CD4-positive, CD25-positive, alpha-beta regulatory T cell (primary cell): ENCODE measurements around the gene GID8. TPM values are rescaled to one million over a fixed set of nuclear protein-coding genes. Genes with fewer than 3 reads are reported as not detected.

ENCODE experiments used
- ATAC-seq, 2 donors: fragments of 150-1000 bp; cut with Tn5 transposase; one replicate each; pipeline ENCODE4 v1.10.0; 2021; ENCODE audit warnings: low read depth in 2 of 2, moderate number of reproducible peaks in 2 of 2, moderate library complexity in 1 of 2
- DNase-seq, 3 donors: peaks; one replicate each; pipeline versions ENCODE4 v3.0.0 to v3.0.0-alpha.2; 2012 to 2022; ENCODE audit warnings: mixed read lengths in 1 of 3
- H3K27ac ChIP-seq: one replicate; pipeline ENCODE4 v1.7.0; 2013; ENCODE audit warnings: mild to moderate bottlenecking, low read length; ENCODE audit not compliant: insufficient read depth, poor library complexity, severe bottlenecking
- H3K27me3 ChIP-seq: one replicate; pipeline ENCODE4 v1.7.0; 2013; ENCODE audit warnings: low read length; ENCODE audit not compliant: control insufficient read depth, insufficient read depth
- H3K36me3 ChIP-seq: one replicate; pipeline ENCODE4 v1.7.0; 2013; ENCODE audit warnings: mild to moderate bottlenecking, low read length, moderate library complexity; ENCODE audit not compliant: control insufficient read depth, insufficient read depth
- H3K4me1 ChIP-seq: 2 replicates; pipeline ENCODE4 v1.7.0; 2013; ENCODE audit warnings: mild to moderate bottlenecking, low read length; ENCODE audit not compliant: insufficient read depth, control insufficient read depth, poor library complexity, severe bottlenecking
- H3K4me3 ChIP-seq: one replicate; pipeline ENCODE4 v1.7.0; 2013; ENCODE audit warnings: low read depth, mild to moderate bottlenecking, low read length, moderate library complexity
- H3K9me3 ChIP-seq, 2 experiments: 1 replicate in 1 of 2; 2 replicates in 1 of 2; pipeline ENCODE4 v1.7.0; 2013; ENCODE audit warnings: low read length in 2 of 2, mild to moderate bottlenecking in 1 of 2, moderate library complexity in 1 of 2; ENCODE audit not compliant: control insufficient read depth in 2 of 2
- H3K27ac Mint-ChIP-seq, 3 donors: one replicate each; pipeline ENCODE4 v1.8.0; 2020 to 2022; ENCODE audit warnings: mild to moderate bottlenecking in 3 of 3, mixed read lengths in 3 of 3, moderate library complexity in 2 of 3
- H3K27me3 Mint-ChIP-seq: one replicate; pipeline ENCODE4 v1.8.0; 2022; ENCODE audit warnings: mild to moderate bottlenecking, mixed read lengths
- H3K36me3 Mint-ChIP-seq: one replicate; pipeline ENCODE4 v1.8.0; 2020; ENCODE audit warnings: mixed read lengths
- H3K4me1 Mint-ChIP-seq, 4 donors: one replicate each; pipeline ENCODE4 v1.8.0; 2020 to 2022; ENCODE audit warnings: mixed read lengths in 4 of 4, mild to moderate bottlenecking in 1 of 4
- H3K4me3 Mint-ChIP-seq, 4 donors: one replicate each; pipeline ENCODE4 v1.8.0; 2020 to 2022; ENCODE audit warnings: mild to moderate bottlenecking in 4 of 4, mixed read lengths in 4 of 4, moderate library complexity in 3 of 4
- H3K9me3 Mint-ChIP-seq, 7 donors: one replicate each; pipeline ENCODE4 v1.8.0; 2020 to 2022; ENCODE audit warnings: mixed read lengths in 7 of 7, mild to moderate bottlenecking in 3 of 7, moderate library complexity in 2 of 7
- polyA plus RNA-seq, 4 donors: library from polyadenylated mRNA; unstranded; fragments of 300-500 nt; fragmentation: Illumina TruSeq; gene quantifications; one replicate each; pipeline ENCODE4 v1.2.3, GENCODE V29; 2021
- total RNA-seq: library from RNA; stranded (reverse); gene quantifications from one replicate; pipeline ENCODE4 v1.2.3, GENCODE V29; 2022

Gene GID8
- total and polyA plus RNA-seq, 5 donors from 2014 or later, result 15.5 to 31.9 (median 17.8) TPM

DNA sequence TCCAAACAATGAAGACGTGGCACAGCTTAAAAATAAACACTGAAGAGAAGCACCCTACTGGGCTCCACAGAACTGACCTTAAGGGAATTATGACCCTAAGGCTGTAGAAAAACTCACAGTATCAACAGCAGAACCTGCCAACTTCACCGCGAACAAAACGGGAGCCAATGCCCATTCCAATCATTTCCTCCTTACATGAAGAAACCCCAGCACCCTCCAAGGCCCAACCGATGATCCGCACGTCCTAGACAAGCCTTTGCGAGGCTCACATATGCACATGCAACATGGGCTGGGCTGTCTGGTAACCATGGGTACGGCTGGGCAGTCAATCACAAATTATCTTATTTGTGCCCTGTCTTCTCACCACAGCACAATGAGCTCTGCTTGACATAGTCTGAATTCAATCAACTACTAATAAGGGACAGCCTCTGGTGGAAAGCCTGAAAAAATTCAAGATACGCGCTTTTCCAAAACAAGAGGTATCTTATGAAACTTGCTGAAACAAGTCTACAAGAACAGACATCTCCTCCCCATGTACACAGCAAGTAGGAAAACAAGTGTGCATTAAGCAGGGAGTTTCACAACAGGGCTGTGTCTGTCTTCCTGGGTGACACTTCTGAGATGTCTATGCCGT, 13.4 kb upstream of the GID8 start:
- Mint-ChIP-seq H3K4me3 (peak overlapping the region; percentile 90 to 97 (median 94)), H3K27me3 (no peaks in the 10 kb centered on the region), H3K27ac (peak overlapping the region; percentile 85 to 96 (median 90)), H3K9me3 (no peaks in the 10 kb centered on the region), H3K4me1 (peaks cover 32 to 80% (median 57%) of the 10 kb centered on the region in 4 donors), H3K36me3 (no peaks in the 10 kb centered on the region)
- no peak for ATAC-seq
- H3K4me1 ChIP-seq, result peaks cover 85% of the 10 kb centered on the region
- no peaks in the 10 kb centered on the region for H3K36me3 ChIP-seq
- DNase-seq, result peak in 2 of 3 donors; percentile 15 to 39
- H3K27ac ChIP-seq, result peak overlapping the region; percentile 88
- no peaks in the 10 kb centered on the region for H3K27me3 ChIP-seq
- no peaks in the 10 kb centered on the region for H3K9me3 ChIP-seq
- H3K4me3 ChIP-seq, result peak overlapping the region; percentile 99

DNA sequence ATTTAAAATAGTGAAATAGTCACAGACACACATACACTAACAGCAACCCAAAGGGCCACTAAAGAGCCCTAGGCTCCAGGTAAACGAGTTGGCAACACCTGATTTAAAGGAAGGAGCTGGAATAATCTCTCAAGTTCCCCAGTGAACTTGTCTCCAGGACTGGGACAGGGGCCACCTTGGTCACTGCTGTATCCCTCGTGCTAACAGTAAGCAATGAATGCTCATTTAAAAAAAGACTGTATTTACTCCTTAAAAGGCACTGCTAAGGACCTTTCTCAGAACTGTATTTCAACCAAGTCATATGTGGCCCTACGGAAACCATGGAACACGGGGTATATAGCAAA, 12.9 kb upstream of the GID8 start:
- Histone ChIP-seq H3K4me1 (peaks cover 85% of the 10 kb centered on the region), H3K4me3 (peak overlapping the region; percentile 99), H3K27ac (peak overlapping the region; percentile 88), H3K36me3 (no peaks in the 10 kb centered on the region), H3K9me3 (no peaks in the 10 kb centered on the region), H3K27me3 (no peaks in the 10 kb centered on the region)
- no peaks in the 10 kb centered on the region for H3K27me3 Mint-ChIP-seq
- DNase-seq (peak in 1 of 3 donors; percentile 37), ATAC-seq (no peak)
- no peaks in the 10 kb centered on the region for H3K9me3 Mint-ChIP-seq
- H3K4me1 Mint-ChIP-seq, result peaks cover 32 to 80% (median 57%) of the 10 kb centered on the region in 4 donors
- peak overlapping the region; percentile 90 to 97 (median 94) for H3K4me3 Mint-ChIP-seq
- peak overlapping the region; percentile 85 to 96 (median 90) for H3K27ac Mint-ChIP-seq
- H3K36me3 Mint-ChIP-seq, result no peaks in the 10 kb centered on the region

DNA sequence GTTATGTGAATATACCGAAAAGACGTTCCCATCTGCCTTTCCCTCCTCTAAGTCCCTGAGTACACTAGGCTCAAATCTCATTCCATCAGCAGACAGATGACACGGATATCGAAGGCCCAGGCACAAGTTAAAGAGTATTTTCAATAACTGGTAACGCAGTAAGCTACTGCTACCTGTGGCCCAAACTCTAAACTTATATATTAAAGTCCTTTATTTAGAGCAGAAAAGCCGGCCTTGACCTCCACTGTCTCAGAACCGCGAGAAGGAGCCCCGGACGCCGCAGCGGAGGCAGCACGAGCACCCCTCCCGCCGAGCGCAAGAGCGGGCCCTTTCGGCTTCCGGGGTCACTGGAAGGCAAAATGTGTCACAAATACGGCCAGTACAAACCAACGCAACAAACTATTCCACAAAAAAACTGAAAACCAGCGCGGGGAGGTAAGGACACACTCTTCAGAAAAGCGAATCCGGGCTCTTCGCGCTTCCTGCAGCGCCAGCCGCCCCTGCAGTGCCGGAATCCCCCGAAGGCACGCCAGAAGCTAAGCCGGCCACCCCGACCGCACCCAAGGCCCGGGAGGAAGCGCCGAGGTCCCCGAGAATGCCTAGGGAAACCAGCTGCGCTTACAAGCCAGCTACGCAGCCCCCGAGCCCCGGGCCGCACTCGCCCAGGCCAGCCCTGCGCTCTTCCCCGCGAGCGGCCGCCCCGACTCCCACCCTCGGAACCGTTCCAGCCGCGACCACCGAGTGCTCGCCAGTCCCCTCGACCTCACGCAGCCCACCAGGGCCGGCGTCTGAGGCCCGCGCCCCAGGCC, 12.3 kb upstream of the GID8 start:
- DNase-seq (peak; percentile 39 to 59 (median 51)), ATAC-seq (peak; percentile 0 to 1)
- H3K4me1 Mint-ChIP-seq, result peaks cover 32 to 80% (median 56%) of the 10 kb centered on the region in 4 donors
- H3K27me3 Mint-ChIP-seq, result no peaks in the 10 kb centered on the region
- H3K9me3 ChIP-seq, result no peaks in the 10 kb centered on the region
- peak overlapping the region; percentile 90 to 97 (median 94) for H3K4me3 Mint-ChIP-seq
- peaks cover 84% of the 10 kb centered on the region for H3K4me1 ChIP-seq
- H3K36me3 ChIP-seq, result no peaks in the 10 kb centered on the region
- H3K36me3 Mint-ChIP-seq, result no peaks in the 10 kb centered on the region
- H3K27ac ChIP-seq, result peak overlapping the region; percentile 88
- peak overlapping the region; percentile 85 to 96 (median 90) for H3K27ac Mint-ChIP-seq
- no peaks in the 10 kb centered on the region for H3K9me3 Mint-ChIP-seq
- H3K4me3 ChIP-seq, result peak overlapping the region; percentile 99
- H3K27me3 ChIP-seq, result no peaks in the 10 kb centered on the region

DNA sequence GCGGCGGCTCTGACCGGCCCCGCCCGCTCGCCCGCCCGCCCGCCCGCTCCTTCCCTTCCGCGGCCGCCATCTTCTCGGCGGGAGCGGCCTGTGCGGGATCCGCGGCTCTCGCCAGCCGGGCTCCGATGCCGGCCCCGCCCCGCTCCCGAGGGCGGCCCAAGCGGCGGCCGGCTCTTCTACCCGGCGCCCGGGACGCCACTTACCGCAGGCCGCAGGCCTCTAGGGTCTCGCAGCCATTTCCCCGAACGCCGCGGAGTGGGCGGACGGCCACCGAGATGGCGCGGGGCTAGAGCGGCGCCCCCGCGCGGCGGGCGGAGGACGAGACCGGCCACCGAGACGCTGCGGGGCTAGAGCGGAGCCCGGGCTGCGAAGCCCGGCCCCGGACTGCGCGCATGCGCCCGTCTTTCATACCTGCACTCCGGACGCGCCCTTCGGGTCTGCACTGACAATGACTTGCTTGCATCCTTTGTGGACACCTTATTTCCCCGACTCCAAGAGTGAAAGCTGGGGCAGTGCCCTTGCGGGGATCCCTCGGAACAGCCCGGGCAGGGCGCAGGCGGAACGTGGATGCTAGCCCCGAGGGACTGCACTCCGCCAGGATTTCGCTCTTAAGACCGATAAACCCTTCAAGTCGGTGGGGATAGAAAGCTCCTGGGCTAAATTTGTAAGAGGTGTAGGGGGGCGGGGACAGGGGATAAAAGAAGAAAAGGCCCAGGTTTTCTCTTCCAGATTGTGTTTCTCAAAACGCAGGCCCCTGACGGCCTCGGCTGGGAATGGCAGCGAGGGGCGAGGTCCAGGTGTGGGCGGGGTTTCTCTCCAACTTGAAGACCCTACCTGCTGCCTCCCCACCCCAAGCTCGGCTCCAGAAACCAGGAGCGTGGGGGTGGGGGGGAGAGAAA, 11.5 kb upstream of the GID8 start, which contains the start of gene DIDO1:
DIDO1 (minus strand) TSS at position 277 of the 899 bp plus-strand sequence.
- H3K36me3 ChIP-seq, result no peaks in the 10 kb centered on the region
- H3K9me3 Mint-ChIP-seq, result no peaks in the 10 kb centered on the region
- peak within 1 kb of the TSS; percentile 88 for H3K27ac ChIP-seq
- H3K27ac Mint-ChIP-seq, result peak within 1 kb of the TSS; percentile 89 to 96 (median 90)
- ATAC-seq (peak; percentile 86 to 88), DNase-seq (peak; percentile 84 to 93 (median 91))
- no peaks in the 10 kb centered on the region for H3K27me3 Mint-ChIP-seq
- peaks cover 27 to 79% (median 56%) of the 10 kb centered on the region in 4 donors for H3K4me1 Mint-ChIP-seq
- peak within 1 kb of the TSS; percentile 99 for H3K4me3 ChIP-seq
- H3K9me3 ChIP-seq, result no peaks in the 10 kb centered on the region
- H3K4me3 Mint-ChIP-seq, result peak within 1 kb of the TSS; percentile 93 to 100 (median 96)
- no peaks in the 10 kb centered on the region for H3K36me3 Mint-ChIP-seq
- H3K4me1 ChIP-seq, result peaks cover 76% of the 10 kb centered on the region
- H3K27me3 ChIP-seq, result no peaks in the 10 kb centered on the region

DNA sequence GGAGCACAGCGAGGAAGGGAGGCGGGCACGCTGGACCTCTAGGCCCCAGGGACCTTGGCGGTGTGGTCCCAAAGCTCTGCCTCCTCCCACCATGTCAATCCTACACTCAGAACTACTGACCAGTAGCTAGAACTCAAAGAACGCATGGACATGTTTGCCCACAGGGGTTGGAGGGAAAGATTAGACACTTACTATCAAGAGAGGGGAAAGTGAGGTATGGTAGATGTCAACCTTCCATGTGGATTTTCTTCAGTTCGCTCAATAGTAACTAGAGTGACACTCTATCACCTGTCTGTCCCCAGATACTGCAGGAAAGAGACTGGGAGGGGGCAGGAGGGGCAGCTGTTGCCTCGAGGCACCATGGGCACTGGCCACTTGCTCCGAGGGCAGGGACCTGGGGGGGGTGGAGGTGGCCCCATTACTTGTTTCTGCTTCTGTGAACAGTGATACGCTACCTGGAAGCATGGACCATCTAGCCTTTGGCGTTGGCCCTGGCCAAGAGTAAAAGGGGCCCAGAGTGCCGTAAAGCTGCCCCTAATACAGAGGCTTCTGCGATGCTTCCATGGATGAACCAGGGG, 10.7 kb upstream of the GID8 start:
- Mint-ChIP-seq H3K4me3 (peak overlapping the region; percentile 93 to 100 (median 96)), H3K36me3 (no peaks in the 10 kb centered on the region)
- ATAC-seq, result no peak

DNA sequence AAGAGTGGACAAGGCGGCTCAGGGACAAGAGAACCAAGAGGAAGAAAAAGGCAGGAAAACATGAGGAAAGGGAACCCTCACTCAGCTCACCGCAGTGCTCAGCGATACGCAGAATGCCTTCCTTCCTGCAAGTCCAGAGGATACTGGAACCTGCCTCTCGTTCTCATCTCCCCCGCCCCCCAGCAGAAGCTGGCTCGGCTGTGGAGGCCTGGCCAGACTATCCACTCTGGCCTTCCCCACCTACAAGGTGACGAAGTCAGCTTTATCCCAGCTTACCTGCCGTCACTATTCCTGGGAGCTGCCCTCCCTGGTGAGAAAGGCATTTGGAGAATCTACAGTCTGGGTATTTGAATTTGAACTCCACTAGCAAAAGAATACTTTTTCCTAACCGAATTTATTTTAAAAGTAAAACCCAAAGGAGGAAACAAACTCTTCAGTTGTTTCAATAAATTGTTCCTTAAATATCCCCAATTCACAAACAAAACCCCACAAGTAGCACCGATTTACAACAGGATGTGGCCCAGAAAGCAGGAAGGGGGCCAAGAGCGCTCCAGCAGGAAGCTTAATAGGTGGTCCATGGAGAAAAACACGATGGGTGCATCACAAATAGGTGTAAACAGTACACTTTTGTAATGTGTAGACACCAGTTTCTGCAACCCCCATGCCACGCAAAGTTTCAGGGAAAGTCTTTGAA, 9.6 kb upstream of the GID8 start:
- peak overlapping the region; percentile 81 to 98 (median 95) for H3K27ac Mint-ChIP-seq
- peaks cover 23 to 70% (median 53%) of the 10 kb centered on the region in 4 donors for H3K4me1 Mint-ChIP-seq
- Histone ChIP-seq H3K4me1 (peaks cover 57% of the 10 kb centered on the region), H3K27ac (peak overlapping the region; percentile 88), H3K9me3 (no peaks in the 10 kb centered on the region), H3K27me3 (no peaks in the 10 kb centered on the region), H3K36me3 (peaks cover 3% of the 10 kb centered on the region), H3K4me3 (peak overlapping the region; percentile 90)
- peak overlapping the region; percentile 93 to 100 (median 96) for H3K4me3 Mint-ChIP-seq
- no peaks in the 10 kb centered on the region for H3K27me3 Mint-ChIP-seq
- no peaks in the 10 kb centered on the region for H3K36me3 Mint-ChIP-seq
- DNase-seq (peak in 1 of 3 donors; percentile 43), ATAC-seq (no peak)
- no peaks in the 10 kb centered on the region for H3K9me3 Mint-ChIP-seq

More for the DNA sequence above, 10.7 kb upstream of the GID8 start:
- Histone ChIP-seq H3K36me3 (no peaks in the 10 kb centered on the region), H3K4me3 (peak overlapping the region; percentile 90), H3K4me1 (peaks cover 69% of the 10 kb centered on the region), H3K27me3 (no peaks in the 10 kb centered on the region), H3K27ac (peak overlapping the region; percentile 88), H3K9me3 (no peaks in the 10 kb centered on the region)
- Mint-ChIP-seq H3K27me3 (no peaks in the 10 kb centered on the region), H3K9me3 (no peaks in the 10 kb centered on the region), H3K27ac (peak overlapping the region; percentile 81 to 98 (median 89)), H3K4me1 (peaks cover 27 to 79% (median 53%) of the 10 kb centered on the region in 4 donors)
- no peak for DNase-seq
